Medulla oblongata (tissue), 1 donor: Measurements from ENCODE around the gene DCAF5.
"Not testable (repeated sequence)": the region's sequence is repeated elsewhere in the genome, so short reads cannot be mapped to it uniquely, and the experiment has no call there.

ENCODE experiments used
- DNase-seq: peaks from one replicate; pipeline ENCODE4 v3.0.0-alpha.2; 2015; ENCODE audit errors: extremely low spot score

DCAF5 gene

DNA sequence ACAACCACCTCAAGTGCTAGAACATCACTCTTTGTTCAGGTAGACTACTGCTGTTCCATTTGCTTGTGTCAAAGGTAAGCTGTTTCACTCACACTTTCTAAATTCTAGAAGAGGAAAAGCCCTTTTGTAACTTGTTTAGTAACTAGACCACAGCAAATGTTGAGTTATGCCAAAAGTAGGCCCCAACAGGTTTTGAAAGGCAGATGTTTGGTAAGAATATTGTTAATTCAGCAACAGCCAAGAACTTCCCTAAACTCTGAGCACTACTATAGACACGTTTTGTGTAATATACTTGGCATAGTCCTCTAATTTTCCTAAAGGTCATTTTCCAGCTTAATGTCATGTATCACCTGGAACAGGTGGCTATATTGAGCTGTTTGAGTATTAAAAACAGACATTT lies 79.0 kb downstream of the DCAF5 start:
- no peak for DNase-seq

DNA sequence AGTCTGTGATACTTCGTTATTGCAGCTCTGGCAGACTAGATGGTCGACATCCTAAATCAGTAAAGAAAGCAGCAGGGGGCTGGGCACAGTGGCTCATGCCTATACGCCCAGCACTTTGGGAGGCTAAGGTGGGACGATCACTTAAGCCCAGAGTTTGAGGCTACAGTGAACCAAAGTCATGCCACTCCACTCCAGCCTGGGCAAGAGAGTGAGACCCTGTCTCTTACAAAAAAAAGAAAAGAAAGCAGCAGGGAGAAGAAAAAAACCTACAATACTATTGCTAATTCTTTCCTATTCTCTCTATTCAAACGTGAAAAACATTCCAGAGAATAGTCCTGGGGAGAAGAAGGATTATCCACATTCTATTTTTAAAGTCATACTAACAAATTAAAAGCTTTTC lies 79.5 kb downstream of the DCAF5 start:
- no peak for DNase-seq

DNA sequence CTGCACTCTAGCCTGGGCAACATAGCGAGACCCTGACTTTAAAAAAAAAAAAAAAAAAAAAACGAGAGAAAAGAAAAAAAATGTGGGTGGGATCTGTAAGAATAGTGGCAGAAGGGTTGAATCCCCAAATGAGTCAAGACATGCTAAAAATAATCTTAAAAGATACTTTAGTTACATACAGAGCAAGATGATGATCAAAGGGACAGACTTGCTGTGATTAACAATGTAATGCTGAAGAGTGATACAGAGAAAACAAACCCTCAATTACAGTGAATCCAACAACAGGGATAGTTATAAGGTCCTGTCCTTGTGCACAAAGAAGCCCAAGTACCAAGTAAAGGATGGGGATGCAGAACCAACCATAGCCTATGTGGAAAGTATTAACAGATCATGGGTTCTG lies 80.3 kb downstream of the DCAF5 start:
- no peak for DNase-seq

DNA sequence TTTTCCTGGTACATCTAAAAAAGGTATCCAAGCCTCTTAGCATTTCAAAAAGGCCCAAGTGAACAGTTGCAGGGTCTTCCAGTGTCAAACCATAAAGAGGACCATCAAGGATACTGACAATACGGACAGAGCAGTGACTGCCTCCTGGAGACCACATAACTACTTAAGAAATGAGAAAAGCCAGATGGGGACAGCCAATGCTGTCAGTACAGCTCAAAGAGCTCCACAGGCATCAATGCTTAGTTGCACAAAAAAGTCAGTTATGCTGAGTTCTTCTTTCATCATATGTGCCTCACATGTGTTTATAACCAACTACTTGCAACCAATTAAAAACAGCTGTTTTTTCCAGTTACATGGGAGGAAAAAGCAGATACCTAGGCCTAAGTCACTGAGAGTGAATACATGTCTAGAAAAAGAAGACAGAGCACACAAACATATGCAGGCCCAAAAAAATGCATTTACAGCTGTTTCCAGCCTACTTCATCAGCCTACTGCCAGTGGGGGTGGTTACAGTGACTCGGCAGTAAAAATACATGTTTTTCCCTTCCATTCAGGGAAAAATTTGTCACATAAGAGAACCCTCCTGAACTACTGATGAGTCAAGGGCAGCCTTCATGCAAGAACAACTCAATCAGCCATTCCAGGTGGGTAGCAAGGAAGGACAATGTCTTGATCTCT lies 84.0 kb downstream of the DCAF5 start:
- DNase-seq, result no peak

DNA sequence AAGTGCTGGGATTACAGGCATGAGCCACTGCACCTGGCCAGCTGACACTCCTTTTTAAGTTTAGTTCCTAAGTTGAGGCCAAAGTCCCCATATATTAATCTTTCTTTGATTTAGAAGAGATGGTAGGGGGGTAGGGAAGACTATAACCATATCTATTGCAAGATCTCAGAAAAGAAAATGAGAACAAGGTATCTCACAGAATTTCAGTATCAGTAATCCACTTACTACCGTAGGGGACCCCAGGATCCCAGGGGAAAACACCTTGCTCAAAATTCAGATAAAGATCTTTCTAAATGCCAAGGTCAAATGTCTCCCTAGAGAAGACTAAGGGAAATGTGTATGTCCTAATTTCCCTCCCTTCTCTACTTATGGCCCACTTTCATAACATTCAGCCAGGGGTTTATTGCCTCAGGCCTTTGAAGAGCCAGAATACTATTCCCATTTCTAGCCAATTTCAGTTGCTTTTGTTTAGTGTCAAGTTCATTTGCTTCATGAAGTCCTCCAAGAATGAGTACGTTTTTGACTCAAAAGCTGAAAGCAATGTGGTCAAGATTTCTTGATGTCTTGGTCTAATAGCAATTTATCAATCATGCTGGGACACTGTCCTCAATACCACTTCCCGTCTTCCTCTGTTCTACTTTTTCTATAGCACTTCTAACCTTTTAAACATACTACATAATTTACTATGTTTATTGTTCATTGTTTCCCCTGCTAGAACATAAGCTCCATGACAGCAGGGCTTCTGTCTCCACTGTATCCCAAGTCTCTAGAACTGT lies 86.3 kb downstream of the DCAF5 start:
- DNase-seq, result no peak

DNA sequence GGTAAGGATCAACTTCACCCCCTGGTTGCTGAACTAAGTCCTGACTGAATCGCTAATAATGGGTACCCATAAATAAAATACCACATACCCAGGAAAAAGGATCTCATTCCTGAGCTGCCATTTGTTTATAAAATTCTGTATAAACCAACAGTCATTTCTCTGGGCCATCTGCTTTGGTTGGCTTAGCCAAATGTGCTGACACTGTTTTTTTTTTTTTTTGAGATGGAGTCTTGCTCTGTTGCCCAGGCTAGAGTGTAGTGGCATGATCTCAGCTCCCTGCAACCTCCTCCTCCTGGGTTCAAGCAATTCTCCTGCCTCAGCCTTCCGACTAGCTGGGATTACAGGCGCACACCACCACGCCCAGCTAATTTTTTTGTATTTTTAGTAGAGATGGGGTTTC lies 87.0 kb downstream of the DCAF5 start:
- not testable (repeated sequence) for DNase-seq

DNA sequence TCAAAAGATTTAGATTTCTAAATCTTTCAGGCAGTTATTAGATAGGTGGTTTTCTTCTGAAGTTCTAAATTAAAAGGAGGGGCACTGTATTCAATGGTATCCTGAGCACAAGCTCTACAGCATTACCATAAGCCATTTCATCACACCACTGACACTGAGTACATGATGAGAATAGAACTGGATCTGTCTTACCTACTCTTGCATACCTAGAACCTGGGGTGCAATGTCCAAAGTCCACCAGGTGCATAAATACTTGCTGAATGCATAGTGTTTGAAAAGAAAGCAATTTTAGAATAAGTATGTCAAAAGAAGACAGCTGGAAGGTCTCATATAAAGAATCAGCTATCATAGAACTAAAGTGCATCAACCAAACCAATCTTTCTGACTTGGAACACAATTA lies 88.3 kb downstream of the DCAF5 start:
- DNase-seq, result no peak

DNA sequence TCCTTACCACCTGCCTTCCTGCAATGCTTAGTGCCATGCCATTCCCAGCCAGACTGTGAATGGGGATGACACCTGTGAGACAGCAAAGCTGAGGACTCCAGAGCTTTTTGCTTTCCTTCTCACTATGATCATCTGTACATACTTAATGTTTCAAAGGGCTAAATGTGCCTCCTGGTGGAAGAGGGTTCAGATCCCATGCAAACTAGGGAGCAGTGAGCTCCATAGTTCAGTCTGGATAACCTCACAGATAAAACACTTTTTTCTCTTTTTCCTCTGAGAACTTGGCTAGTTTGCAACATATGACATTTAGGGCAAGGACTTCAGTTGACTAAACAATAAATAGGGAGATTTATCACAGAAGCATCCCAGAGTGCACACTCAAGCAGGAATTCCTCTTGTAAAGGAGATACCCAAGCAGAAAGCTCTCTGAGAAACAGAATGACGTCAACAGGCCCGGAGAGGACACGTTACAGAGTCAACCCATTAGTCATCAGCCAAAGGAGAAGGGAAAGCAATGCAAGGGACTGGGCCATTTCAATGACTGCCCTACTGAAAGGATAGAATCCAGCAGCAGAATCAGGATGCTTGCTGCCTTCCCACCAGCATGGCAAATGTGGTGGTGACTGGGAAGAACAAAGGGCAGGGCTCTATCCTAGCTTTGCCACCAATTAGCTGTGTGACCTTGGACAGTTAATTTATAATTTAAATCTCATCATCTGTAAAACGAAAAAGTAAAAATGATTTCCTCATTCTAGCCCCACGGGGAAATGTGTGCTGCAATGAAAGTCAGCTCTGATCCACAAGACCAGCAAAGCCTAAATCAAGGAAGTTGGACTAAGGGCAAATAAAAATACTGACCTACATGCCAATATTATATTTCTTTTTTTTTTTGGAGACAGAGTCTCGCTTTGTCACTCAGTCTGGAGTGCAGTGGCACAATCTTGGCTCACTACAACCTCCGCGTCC lies 93.0 kb downstream of the DCAF5 start:
- no peak for DNase-seq

DNA sequence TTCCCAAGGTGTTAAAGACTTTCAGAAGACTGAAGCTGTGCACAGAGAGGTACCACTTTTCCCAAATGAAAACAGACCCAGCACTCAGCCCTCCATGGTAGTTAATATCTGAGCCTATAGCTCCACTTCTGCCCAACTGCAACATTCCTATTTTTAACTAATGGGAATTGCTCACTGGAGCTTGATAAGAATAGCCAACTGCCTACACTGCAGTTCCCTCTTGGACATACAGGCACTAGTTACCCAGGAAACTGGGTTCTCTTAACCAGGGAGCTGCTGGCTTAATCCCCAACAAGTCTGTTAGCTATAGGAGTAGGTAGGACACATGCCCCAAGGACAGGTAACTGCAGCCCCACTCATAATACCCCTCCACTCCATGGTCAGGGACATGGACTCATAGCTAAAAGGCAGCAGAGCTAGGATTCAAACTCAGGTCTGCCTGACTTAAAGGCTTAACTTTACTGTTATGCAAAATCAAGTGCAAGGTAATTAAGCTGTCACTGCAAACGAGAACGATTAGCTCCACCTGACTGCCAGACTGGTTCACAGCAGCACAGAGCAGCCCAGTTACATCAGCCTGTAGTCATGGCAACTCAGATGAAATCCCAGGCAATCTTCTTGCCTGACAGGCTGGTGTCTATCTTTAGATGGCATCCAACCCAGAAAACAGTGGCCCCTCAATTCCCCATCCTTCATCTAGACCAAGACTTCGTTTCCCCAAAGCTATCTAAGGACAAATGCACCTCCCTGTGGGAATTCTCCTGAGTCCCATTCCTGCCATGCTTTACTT lies 96.7 kb downstream of the DCAF5 start:
- DNase-seq, result no peak

DNA sequence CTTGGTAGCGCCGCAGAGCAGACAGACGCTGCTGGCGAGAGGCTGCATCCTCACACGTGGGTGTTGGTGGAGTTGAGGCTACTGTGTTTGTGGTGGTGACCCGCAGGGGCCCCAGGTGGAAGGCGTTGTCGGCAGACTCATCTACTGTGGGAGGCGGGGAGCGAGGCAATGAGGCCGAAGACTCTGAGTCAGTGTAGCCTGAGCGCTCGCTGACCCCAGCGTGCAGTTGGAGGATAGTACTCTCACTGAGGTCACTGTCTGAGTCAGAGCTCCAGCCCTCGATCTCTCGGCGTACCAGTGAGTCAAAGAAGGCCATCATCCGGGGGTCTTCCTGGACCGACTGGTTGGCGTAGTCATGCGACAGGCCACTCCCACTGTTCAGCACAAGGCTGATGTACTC lies 97.8 kb downstream of the DCAF5 start:
- no peak for DNase-seq

DNA sequence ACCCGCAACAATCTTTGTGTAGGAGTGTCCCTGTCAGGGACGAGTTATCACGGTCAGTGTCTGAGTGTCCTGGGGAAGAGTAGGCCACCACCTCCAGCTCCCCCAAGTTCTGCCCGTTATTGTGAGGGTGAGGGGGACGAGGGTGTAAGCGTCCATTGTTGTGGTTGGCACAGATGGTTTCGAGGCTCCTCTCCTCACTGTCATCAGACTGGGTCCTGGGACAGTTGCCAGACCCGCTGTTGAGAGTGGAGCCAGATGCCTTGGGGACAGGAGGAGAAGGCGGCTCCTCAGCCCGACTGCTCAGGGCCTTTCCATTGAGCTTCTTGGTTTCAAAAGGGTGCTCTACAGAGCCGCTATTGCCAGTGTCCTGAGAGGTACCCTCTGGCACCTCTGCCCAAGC lies 98.9 kb downstream of the DCAF5 start:
- peak; percentile 34 for DNase-seq

DNA sequence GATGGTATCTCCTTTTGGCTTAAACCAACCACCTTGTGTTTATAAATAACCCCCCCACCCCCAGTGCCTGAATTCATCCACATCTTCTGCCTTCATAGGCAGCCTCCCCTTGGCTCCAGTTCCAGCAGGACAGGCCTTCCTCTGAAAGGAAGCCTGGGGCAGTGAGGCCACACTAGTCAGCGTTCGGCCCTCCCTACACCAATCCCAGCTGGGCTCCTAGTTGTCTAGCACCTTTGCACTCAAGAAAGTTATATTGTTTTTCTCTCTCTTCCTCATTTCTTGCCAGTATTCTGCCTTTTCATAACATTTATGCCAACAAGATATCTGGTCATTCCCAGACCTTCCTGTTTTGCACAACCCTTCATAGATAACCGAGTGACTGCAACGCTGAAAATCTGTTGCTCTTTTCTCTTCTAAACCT lies 100.7 kb downstream of the DCAF5 start:
- no peak for DNase-seq

DNA sequence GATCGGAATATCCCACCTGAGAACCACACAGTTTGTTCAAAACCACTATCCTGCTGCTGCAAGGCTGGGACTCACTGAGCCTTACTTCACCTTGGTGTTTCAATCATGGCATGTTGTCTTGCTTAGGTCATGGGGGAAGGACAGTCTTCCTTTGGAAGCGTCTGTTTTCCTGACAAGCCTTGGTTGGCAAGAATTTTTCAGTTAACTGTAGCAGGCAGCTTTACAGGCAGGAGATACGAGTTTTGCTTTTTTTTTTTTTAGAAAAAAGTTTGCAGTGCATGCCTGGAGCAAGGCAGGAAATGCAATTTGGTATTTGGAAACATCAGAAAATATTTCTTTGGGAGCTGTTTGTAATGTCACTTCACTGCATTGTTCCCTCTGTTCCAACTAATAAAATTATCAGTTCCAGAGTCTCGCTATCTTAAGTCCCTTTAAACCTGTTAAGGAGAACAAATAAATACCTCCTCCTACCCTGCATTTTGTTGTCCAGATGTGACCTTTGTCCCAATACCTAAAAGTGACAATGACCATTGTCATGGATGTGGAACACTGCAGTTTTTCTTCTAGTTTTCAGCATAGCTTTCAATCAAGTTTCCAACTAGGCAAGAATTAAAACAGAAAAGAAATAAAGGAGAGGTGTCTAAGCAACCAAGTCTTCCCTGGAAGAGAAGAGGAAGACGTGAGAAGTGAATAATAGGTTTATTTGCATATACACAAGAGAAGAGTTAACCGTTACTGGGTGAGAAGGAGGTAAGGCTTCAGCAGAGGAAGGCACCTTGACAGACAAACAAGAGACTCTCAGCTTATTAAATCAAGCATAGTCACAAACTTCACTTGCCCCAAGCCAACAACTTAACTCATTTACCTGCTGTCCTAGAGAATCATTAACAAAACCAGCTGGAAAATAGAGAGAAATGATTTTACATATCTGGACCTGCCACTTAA lies 102.4 kb downstream of the DCAF5 start:
- no peak for DNase-seq

DNA sequence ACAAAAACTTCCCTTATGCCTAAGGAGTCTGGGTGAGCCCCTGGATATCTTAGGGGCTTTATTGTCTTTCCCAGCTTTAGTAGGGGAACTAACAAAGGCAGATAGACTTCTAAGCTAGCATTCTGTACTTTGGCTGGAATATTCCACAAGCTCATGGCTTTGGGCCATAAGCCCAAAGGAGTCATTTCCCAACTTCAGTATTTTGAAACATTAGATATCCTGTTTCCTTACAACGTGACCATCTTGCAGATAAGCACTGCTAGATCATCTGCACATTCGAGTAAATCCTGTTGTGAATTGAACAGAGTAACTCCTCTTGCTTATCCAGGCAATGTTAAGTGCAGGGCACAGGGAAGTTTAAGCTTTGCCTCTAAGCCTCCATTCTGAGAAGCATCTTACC lies 103.2 kb downstream of the DCAF5 start:
- DNase-seq, result no peak

DNA sequence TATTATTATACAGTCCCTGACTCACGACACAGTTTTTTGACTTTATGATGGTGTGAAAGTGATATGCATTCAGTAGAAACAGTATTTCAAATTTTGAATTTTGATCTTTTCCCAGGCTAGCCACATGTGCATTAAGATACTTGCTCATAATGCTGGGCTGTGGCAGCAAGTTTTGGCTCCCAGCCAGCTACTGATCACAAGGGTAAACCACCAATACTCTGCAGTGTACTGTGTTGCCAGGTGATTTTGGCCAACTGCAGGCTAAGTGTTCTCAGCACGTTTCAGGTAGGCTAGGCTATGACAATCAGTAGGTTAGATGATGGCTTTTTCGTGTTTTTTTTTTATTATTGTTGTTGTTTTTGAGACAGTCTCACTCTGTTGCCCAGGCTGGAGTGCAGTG lies 104.5 kb downstream of the DCAF5 start:
- no peak for DNase-seq

DNA sequence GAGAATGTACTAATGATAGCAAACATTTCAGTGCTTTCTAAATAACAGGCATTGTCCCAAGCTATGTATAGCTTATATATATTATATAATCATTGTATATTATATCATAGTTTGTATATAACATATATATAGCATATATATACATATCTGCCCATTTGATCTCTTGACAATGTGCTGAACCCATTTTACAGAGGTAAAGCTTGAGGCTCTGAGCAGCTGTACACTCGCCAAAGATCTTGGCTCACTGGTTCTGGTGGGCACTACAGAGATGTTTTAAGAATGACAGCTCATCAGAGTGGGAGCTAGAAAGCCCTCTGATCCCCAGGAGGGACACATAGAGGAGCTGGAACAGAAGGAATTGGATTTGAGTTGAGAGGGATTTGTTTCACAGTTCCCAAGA lies 105.7 kb downstream of the DCAF5 start:
- no peak for DNase-seq

DNA sequence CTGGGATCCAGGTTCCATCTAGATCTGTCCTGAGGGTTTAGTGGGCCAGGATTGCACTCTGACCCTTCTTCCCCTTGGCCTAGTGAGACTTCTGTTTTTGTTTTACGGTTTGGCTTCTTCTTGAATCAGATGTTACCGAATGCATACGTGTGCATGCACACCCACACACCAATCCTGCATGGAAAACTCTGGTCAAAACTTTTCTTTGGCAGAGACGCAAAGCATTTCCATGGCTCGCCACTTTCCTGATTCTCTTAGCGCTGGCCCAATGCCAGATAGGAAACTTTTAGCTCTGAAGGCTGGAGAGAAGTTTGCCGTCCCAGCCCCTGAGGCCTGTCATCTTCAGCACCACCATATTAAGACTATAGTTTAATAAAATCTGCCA lies 106.5 kb downstream of the DCAF5 start:
- no peak for DNase-seq

DNA sequence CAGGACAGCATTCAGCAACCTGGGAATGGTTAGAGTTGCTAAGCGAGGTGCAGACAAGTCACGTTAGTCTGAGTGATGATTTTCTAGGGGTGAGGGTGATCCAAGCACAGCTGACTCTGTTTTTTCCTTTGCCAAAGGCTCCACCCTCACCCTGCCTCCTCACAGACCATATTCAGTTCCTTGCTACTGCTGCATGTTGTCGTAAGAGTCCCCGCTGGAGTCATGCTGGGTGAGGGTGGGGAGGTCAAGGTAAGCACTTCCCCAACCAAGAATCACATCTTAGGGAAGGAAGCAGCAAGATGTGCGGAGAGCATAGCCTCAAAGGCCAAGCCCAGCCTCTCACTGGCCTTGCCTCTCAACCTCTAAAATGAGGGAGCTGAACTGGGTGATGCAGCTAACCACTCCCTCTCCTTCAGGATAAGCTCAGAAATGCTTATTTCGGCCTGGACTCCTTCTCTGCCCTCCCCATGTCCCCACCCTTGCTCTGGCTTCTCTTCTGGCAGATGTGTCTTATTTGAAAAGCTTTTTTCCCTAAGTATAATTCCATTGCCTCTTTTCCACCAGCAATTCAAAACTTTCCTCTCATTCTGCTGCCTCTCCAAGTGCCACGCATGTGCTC lies 107.0 kb downstream of the DCAF5 start:
- DNase-seq, result no peak

DNA sequence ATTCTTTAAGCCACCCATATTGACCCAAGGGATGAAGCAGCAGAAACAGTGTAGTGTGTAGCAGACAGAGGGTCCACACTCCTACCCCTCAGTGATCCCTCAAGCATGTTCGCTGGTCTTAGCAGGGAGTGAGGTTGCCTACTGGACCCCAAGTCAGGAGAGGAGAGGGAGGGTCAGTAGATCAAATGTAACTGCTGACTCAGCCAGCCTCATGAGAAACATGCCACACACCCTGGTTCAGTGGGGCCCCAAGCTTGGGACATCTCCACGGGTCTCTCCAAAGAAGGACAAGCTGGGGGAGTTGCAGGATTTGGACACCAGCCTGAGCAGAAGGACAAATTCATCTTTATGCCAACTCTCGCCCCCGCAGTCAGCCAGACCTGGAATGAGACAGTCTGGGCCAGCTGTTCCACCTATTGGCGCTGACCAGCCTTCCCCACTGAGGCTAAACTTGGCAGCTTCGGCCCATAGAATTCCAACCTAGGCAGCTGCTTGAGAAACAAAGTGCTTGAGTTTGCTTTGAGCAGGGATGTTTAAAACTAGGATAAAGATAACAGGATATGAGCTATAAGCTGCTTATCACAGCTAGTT lies 107.9 kb downstream of the DCAF5 start:
- DNase-seq, result no peak

DNA sequence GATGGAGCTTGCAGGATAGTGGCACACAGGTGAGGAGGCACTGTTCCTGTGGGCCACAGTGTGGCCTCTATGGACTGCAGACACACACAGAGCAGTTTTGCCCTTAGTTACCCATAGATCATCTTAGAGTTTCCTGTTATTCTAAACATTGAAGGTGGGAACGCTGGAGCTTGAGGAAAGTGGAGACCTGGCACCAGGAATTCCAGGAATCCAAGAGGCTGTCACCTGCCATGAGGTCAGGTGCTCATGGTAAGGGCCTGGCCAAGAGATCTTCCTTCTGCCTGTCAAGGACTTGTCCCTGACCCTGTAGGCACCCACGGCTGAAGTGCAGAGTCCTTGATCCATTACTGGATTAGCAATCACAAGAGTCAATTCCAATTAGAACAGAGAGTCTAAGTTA lies 108.6 kb downstream of the DCAF5 start:
- no peak for DNase-seq
